Measurements from ENCODE around the gene SUPT16H. TPM values are rescaled to one million over a fixed set of nuclear protein-coding genes. Genes with fewer than 3 reads are reported as not detected.

Gene SUPT16H
- total and polyA plus RNA-seq, 2 of the 8 experiments (the other 6 are each of a cell fraction or from before 2014, with no cell fraction given): 138 to 201 TPM

- ChIA-PET CTCF (ENCODE audit: partially characterized antibody) (interaction anchor here (0.5 to 0.9 kb wide), 2 partner anchors 40 to 109 kb away, joined by 3 read pairs; no protein-coding TSS in a partner anchor), POLR2A (ENCODE audit: partially characterized antibody) (interaction anchor here (0.6 to 1.3 kb wide), 5 partner anchors 9 to 1763 kb away, joined by 3 to 4 read pairs (median 3); partner anchors contain the start of gene SUPT16H)
- DNase-seq (ENCODE audit: low read depth in 1 of 2, low spot score in 2 of 2) (no peak), FAIRE-seq (no peak)
- no peak overlapping the region for H2BK5ac ChIP-seq (ENCODE audit: low read depth, low read length)
- no peak overlapping the region for H3K27ac ChIP-seq (ENCODE audit: low read depth, low read length)
- no peak overlapping the region for H2AFZ ChIP-seq (ENCODE audit: low read length)
- no peak overlapping the region for H3K56ac ChIP-seq (replicated peaks; ENCODE audit: insufficient read length, low read depth, low read length)
- no peak overlapping the region for H4K91ac ChIP-seq (replicated peaks; ENCODE audit: insufficient read length, low read length)
- no peaks in the 10 kb centered on the region for H3K23me2 ChIP-seq (ENCODE audit: low read depth, low read length)
- no peak overlapping the region for H2BK20ac ChIP-seq (ENCODE audit: low read length)
- no peak overlapping the region for H3K4me2 ChIP-seq (ENCODE audit: insufficient read depth in 1 of 2, low read depth in 2 of 2, low read length in 2 of 2)
- H3K27me3 ChIP-seq (replicated peaks in 1 of 4; ENCODE audit: control insufficient read depth in 3 of 4, extremely low read depth in 1 of 4, insufficient read depth in 3 of 4, low read length in 3 of 4): no peaks in the 10 kb centered on the region; a peak in 1 of 7 replicates
- no peak overlapping the region for H2BK120ac ChIP-seq (replicated peaks; ENCODE audit: low read depth, low read length)
- peaks cover 0 to 6% of the 10 kb centered on the region in 2 experiments for H4K20me1 ChIP-seq (replicated peaks in 1 of 2; ENCODE audit: control insufficient read depth in 1 of 2, insufficient read depth in 2 of 2, low read length in 2 of 2)
- H3K4me1 ChIP-seq (replicated peaks in 1 of 4; ENCODE audit: control insufficient read depth in 3 of 4, insufficient read depth in 4 of 4, low read length in 3 of 4): no peaks in the 10 kb centered on the region
- WGBS, 2 experiments (ENCODE audit: extremely low coverage in 1 of 2, insufficient coverage in 1 of 2, insufficient read length in 1 of 2, insufficient replicate concordance in 2 of 2, low coverage in 1 of 2, low lambda C conversion rate in 2 of 2, missing lambda C conversion rate in 1 of 2): 96% methylated on average over 4 of the region's 4 CpGs; no CpG with 5 or more reads in 1 of the 2 experiments
- H3K18ac ChIP-seq (ENCODE audit: extremely low read depth, low read length): no peak overlapping the region
- no peak overlapping the region for H4K5ac ChIP-seq (ENCODE audit: insufficient read length, low read depth, low read length)
- H3K23ac ChIP-seq (ENCODE audit: insufficient read length): no peak overlapping the region
- no peak overlapping the region for H2AK5ac ChIP-seq (ENCODE audit: low read depth, low read length)
- no peaks in the 10 kb centered on the region for H3K79me2 ChIP-seq (ENCODE audit: control insufficient read depth in 1 of 2, insufficient read depth in 2 of 2, low read length in 2 of 2)
- no peak overlapping the region for H2BK15ac ChIP-seq (ENCODE audit: low read length)
- H2BK12ac ChIP-seq (ENCODE audit: low read depth, low read length): no peak overlapping the region
- no peaks in the 10 kb centered on the region; the same call in 1 of the 2 replicates for H3K79me1 ChIP-seq (ENCODE audit: low read depth, low read length)
- H3K4ac ChIP-seq (replicated peaks; ENCODE audit: insufficient read length, low read depth, low read length): no peak overlapping the region
- no peak overlapping the region for H3K9ac ChIP-seq (replicated peaks in 1 of 4; ENCODE audit: extremely low read depth in 1 of 4, low read depth in 3 of 4, low read length in 3 of 4)
- no peak overlapping the region for H3K4me3 ChIP-seq (ENCODE audit: extremely low read depth in 1 of 4, insufficient read depth in 2 of 4, low read depth in 3 of 4, low read length in 4 of 4)
- H3K14ac ChIP-seq (ENCODE audit: insufficient read length): no peak overlapping the region
- no peaks in the 10 kb centered on the region for H3K9me3 ChIP-seq (ENCODE audit: insufficient read depth in 2 of 2, low read depth in 1 of 2, low read length in 1 of 2)
- H3K36me3 ChIP-seq (ENCODE audit: control insufficient read depth in 2 of 4, insufficient read depth in 4 of 4, low read length in 3 of 4): peaks cover 31 to 72% (median 56%) of the 10 kb centered on the region in 4 experiments
- H4K8ac ChIP-seq (ENCODE audit: extremely low read depth, insufficient read depth, low read length): no peak overlapping the region
- TF ChIP-seq TEAD4 (IDR thresholded peaks at IDR 0.05; ENCODE audit: low read depth, low read length) (no peak), EP300 (IDR thresholded peaks at IDR 0.05; ENCODE audit: borderline replicate concordance in 1 of 2, low read depth in 2 of 2, low read length in 2 of 2) (no peak), GABPA (IDR thresholded peaks at IDR 0.05; ENCODE audit: borderline replicate concordance, insufficient read depth, low read length) (no peak), SIN3A (conservative IDR thresholded peaks at IDR 0.05 in 1 of 2, IDR thresholded peaks at IDR 0.05 in 1 of 2; ENCODE audit: low read depth in 1 of 2, low read length in 2 of 2) (no peak), CHD1 (IDR thresholded peaks at IDR 0.05; ENCODE audit: low read depth, low read length) (no peak), HDAC2 (IDR thresholded peaks at IDR 0.05; ENCODE audit: borderline replicate concordance in 1 of 2, low read depth in 2 of 2, low read length in 2 of 2) (no peak), GTF2F1 (IDR thresholded peaks at IDR 0.05; ENCODE audit: borderline replicate concordance, low read depth, low read length) (no peak), BRCA1 (IDR thresholded peaks at IDR 0.05; ENCODE audit: low read depth, low read length) (no peak)
These were observed 31.5 kb upstream of the SUPT16H start for GRCh38 chr14:21415329-21415728.
